GM19452 (cell line): ENCODE results near the gene AATK.
"Not testable (repeated sequence)": the region's sequence is repeated elsewhere in the genome, so short reads cannot be mapped to it uniquely, and the experiment has no call there.

Experiments
- ATAC-seq: cut with Tn5 transposase; IDR thresholded peaks from one replicate; pipeline ENCODE4 v1.9.1; 2021; ENCODE audit not compliant: unreplicated experiment

AATK gene

DNA sequence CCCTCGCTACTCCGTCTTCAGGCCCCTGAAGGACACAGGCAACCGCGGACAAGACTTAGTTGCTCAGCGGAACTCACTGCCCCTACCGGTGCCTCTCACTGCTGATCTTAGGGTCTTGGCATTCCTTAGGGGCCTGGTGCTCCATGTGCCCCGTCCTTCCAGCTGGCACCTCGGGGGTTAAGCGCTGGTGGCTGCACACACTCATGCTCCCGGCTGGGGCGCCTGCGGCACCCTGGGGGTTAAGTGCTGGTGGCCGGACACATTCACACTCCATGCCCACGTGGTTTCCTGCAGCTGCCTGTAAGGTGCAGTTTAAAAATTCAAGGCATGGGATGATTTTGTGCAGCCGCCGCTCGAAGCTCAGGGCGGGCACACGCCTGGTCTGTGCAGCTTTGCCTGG is 86.0 kb downstream of the AATK start:
- ATAC-seq: no peak

DNA sequence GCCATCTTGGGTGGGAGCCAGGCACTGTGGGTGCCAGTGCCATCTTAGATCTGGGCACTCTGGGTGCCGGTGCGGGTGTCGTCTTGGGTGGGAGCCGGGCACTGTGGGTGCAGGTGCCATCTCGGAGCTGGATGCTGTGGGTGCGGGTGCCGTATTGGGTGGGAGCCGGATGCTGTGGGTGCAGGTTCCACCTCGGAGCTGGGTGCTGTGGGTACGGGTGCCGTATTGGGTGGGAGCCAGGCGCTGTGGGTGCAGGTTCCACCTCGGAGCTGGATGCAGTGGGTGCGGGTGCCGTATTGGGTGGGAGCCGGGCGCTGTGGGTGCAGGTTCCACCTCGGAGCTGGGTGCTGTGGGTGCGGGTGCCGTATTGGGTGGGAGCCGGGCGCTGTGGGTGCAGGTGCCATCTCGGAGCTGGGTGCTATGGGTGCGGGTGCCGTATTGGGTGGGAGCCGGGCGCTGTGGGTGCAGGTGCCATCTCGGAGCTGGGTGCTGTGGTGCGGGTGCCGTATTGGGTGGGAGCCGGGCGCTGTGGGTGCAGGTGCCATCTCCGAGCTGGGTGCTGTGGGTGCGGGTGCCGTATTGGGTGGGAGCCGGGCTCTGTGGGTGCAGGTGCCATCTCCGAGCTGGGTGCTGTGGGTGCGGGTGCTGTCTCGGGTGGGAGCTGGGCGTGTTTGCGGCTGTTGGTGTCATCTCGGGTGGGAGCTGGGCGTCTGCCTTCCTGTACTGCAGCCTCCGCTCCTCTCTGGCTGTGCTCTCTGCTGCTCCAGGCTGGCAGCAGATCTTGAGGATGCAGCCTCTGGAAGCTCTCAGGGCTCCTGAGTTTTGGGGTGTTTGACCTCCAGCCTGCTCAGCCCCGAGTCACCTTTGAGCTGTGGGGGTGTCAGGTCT is 87.8 kb downstream of the AATK start:
- not testable (repeated sequence) for ATAC-seq

DNA sequence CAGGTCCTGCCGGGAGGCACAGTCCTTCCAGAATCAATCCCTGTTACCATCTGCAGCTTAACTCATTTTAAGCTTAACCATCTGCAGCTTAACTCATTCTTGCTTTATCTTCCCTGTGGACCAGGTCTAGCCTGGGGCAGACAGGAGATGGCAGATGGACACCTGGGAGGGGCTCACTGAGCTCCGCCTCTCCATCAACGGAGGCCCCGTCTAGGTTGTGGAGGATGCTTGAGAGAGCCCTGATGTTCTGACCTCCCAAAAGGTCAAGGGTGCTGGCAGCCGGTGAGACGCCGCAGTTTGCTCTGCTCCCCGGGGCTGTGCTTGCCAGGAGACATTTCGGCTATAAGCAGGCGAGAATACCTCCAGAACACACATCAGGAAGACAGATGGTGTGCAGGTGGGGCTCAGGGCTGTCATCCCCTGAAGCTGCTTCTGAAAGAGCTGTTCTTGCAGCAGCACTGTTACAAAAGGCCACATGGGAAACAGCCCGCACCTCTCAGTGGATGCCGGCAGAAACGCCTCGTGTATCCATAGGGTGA is 89.8 kb downstream of the AATK start:
- no peak for ATAC-seq

DNA sequence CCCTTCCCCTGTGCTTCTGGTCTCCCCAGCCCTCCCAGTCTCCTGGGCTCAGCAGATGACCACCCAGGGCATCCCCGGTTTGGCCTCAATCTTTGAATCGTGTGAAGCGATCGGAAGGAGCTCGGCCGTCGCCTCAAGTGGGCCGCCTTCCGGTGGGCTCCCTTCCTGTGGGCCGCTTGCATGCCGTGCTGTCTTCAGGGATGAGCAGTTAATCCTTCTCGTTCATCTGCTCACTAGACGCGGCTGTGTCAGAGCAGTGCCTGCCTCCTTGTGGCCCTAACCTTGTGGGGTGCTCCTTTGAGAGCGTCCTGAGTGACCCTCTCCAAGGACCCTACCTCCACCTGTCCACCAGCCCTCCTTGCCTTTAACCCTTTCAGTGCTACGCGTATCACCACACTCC is 90.7 kb downstream of the AATK start:
- no peak for ATAC-seq

DNA sequence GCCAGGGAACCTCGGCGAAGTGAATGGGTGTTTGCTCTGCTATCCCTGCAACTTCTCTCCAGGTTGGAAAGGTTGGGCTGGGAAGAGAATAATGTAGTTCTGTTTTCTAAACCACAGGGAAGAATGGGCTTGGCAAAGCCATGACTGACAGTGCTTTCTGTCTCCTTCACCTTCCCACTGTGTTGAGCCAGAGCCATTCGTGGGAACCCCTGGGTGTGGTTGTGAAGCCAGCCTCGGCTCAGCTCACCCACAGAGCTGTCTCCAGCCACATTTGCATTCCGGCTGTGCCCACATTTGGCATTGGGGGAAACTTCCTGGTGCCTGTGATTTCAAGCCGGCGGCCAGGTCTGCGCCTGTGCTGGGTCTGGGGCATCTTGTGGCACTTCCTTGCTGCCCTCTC is 91.1 kb downstream of the AATK start:
- ATAC-seq: no peak

DNA sequence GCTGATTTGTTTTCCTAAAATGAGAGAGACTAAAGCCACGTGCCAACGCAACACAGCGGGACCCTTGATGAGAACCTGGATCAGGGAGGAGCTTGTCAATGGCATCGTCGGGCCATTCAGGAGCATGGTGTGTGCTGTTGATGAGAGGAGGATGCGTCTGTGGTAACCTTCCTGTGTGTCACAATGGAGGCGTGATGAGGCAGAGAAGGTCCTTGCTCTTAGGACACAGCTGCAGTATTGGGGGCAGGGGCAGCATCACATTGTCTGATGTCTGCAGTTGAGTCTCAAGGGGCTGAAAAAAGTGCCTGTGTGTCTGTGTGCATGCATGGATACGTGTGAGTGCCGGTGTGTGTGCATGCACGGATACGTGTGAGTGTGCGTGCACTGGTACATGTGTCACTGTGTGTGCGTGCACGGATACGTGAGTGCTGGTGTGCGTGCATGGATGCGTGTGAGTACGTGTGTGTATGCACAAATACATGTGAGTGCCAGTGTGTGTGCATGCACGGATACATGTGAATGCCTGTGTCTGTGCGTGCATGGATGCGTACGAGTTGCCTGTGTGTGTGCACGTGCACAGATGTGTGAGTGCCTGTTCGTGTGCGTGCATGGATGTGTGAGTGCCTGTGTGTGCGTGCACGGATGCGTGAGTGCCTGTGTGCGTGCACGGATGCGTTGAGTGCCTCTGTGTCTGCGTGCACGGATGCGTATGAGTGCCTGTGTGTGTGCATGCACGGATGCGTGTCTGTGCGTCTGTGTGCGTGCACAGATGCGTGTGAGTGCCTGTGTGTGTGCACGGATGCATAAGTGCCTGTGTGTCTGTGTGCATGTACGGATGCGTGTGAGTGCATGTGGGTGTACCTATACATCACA is 91.8 kb downstream of the AATK start:
- no peak for ATAC-seq

DNA sequence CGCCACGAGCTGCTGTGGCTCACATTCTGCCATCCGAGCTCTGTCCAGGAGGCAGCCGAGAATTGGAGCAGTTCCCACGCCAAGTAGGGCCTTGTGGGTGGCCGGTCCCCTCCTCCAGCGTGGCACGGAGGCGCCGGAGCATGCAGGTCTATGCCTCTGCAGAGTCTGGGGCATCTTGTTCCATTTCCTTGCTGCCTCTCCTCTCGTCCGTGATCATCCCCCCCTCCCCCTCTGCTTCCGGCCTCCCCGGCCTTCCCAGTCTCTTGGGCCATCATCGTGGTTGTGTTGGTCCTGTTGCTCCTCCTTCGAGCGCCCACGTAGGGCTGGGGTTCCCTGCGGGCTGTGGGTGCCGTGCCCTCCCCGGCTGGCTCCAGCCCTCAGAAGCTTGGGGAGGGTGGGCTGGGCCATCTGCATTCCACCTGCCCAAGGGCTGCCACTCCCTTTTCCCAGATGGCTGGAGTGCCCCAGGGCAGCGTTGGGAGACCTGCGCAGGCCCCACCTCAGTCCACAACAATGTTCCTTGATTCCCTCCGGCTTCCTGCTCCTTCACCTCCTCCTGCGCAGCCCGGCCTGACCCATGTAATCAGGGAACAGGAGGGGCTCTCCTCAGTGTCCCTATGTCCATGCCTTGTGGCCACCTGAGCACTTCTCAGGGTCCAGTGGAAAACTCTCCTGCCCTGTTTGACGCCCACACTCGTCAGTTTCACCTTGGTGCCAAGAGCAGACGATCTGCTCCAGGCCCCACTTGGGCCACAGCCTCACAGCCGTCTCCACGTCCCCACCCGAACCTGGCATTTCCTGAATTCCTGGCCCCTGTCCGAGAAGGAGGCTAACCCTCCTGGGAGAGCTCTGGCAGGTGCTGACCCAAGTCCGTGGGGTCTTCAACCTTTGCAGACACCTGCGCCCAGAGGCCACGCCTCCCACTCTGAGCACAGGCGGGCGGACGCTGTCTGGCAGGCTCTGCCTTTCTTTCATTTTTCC is 94.0 kb downstream of the AATK start:
- ATAC-seq: no peak

DNA sequence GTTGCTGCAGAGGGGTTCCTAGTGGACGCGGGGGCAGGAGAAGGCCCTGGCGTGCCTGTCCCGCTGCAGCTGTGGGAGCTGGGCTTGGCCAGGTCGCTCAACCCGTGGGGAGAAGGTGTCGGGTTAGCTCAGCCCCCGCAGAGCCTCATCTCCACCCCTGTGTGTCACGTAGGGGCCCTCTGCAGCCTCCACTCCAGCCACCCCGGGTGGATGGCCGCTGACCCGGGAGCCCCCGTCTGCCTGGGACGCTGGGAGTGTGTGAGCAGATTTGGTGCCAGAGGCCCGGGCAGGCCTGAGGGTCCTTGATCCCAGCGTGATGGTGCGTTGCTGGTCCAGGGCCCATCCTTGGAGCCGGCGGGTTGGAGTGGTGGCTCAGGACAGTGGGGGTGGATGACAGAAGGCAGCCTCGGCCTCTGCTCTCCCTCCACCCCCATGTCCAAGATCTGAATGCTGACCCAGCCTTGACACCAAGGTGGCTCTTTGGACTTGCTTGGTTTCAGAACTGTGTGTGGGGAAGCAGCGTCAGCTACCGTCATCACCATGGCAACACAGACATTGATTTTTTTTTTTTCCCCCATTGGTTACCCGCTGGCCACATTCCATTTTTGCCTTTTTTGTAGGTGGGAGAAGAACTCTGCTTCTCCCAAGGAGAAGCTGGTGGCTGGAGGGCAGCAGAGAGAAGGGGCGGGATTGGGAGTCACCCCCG is 95.3 kb downstream of the AATK start:
- ATAC-seq: no peak

DNA sequence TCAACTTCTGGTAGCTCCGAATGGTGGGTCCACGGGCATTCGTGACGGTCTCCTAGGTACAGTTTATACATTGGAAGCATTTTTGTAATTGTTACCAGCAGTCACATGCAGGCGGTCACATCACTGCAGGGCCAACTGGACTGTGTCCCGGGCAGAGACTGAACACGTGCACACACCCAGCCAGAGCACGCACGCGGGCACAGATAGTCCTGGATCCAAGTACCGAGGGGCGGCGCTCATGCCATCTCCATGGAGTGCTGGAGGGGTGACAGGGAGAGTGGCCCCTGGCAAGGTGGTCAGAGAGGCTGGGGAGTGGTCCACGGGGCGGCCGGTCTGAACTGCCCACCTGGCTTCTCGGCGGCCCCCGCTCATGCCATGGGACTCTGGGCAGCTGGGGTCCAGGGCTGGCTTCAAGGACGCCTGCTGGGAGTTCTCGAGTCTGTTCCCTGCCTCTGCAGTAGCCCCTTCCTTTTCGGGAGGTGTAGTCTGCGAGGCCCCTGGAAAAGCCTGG is 96.8 kb downstream of the AATK start:
- ATAC-seq: no peak

DNA sequence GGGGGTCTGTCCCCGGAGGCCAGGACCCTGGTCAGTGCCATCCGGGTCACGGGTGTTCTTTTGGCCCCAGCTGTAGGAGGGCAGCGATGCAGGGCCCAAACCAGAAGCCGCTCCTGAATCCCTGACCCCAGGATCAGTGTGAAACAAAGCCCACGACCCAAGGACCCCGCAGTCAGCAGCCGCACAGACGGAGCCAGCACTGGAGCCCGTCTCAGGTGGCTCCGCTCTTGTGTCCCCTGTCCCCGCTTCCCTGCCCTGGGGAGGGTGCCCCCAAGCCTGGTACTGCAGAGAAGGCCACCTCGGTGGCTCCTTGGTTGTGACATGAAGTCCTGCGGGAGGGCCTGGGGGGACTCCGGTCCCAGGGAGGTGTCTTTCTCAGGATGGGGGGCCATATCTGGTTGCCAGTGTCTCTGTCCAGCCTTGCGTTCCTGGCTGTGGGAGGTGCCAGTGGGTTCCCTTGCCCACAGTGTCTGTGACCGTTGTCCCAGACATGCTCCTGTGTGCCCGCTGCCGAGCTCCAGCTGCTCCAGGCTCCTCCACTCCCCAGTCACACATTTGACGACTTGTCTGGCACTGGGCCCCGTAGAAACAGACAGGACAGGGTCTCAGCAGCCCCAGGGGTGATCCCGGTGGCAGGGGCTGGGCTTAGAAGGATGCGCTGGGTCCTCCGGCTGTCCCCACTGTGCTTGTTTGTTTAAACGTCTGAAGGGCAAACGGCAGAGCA is 97.4 kb downstream of the AATK start:
- ATAC-seq: no peak

DNA sequence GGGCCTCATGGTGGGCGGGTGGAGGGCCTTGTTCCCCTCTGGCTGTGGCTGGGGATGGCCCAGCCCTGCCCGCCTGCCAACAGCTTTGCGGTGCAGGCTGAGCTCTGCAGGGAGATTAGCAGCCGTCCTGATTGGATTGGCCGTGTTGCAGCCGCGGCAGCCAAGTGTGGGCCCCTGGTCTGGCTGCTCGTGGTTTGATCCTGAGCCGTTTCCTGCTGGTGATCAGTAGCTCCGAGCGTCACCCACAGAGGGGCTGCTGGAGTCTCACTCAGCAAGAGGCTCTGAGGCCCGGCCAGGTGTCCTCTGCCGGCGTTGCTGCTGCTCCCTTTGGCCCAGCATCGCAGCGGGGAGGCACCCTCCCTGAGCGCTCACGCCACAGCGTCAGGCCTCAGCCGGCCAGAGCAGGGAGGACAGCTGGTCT is 98.6 kb downstream of the AATK start:
- ATAC-seq: no peak
